ENCODE data around the gene CAMSAP1. TPM values are rescaled to one million over a fixed set of nuclear protein-coding genes. Genes with fewer than 3 reads are reported as not detected.
A peak's percentile ranks its signal among the peaks of the same experiment; 100 is the strongest.

Gene CAMSAP1
- polyA plus RNA-seq, 1 donor from 2014 or later, result 2.7 TPM

DNA sequence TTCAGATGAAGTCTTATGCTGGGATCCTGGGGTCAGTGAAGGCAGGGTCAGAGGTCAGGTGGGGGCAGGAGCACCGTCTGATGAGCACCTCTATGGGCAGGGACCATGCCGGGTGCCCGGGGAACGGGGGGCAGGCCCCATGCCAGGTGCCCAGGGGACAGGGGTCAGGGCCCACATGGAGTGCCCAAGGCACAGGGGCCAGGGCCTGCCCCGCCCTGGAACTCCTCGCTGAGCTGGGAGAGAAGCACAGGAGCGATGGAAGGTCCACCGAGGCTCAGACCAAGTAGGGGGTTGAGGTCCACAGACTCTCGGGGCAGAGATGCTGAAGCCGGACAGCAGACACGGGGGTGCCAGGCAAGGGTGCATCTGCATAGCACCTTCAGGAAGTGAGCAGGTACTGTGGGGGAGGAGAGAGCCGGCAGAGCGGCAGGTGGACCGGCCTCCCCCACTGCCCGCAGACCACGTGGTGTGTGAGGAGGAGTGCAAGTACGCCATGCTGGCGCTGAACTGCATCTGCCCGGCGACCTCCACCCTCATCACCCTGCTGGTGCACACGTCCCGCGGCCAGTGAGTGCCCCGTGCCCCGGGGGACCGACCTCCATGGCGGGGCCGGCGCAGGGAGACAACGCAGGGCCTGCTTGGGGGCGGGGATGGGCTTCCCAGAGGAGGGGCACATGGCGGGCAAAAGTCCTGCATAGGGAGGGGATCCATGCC is 137.7 kb downstream of the CAMSAP1 start:
- H3K27ac Mint-ChIP-seq, result peak overlapping the region in 1 of 3 donors; percentile 23
- H3K4me1 Mint-ChIP-seq, result no peaks in the 10 kb centered on the region
- no peaks in the 10 kb centered on the region for H3K36me3 Mint-ChIP-seq
- H3K9me3 Mint-ChIP-seq, result peaks cover 0 to 4% (median 0%) of the 10 kb centered on the region in 3 donors
- H3K27me3 Mint-ChIP-seq, result no peaks in the 10 kb centered on the region
- H3K4me3 Mint-ChIP-seq, result no peak overlapping the region

DNA sequence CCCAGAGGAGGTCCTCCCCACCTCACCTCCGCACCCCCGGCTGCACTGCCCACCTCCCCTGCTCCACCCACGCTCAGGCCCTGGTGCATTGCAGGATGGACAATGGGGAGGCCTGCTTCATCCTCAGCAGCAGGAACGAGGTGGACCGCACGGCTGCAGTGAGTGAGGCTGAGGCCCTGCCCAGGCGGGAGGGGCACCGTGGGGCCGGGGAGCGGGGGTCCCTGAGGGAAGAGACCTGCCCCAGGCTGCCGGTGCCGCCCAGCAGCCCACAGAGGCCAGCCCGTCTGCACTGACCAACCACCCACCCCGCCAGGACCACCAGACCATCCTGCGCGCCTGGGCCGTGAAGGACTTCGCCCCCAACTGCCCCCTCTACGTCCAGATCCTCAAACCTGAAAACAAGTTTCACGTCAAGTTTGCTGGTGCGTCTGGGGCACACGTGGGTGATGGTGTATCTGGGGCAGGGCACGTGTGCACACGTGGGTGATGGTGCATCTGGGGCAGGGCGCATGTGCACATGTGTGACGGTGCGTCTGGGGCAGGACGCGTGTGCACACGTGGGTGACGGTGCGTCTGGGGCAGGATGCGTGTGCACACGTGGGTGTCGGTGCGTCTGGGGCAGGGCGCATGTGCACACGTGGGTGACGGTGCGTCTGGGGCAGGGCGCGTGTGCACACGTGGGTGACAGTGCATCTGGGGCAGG is 138.7 kb downstream of the CAMSAP1 start:
- H3K36me3 Mint-ChIP-seq, result no peaks in the 10 kb centered on the region
- H3K4me3 Mint-ChIP-seq, result no peak overlapping the region
- H3K9me3 Mint-ChIP-seq, result peaks cover 0 to 4% (median 0%) of the 10 kb centered on the region in 3 donors
- no peaks in the 10 kb centered on the region for H3K4me1 Mint-ChIP-seq
- no peak overlapping the region for H3K27ac Mint-ChIP-seq
- no peaks in the 10 kb centered on the region for H3K27me3 Mint-ChIP-seq

DNA sequence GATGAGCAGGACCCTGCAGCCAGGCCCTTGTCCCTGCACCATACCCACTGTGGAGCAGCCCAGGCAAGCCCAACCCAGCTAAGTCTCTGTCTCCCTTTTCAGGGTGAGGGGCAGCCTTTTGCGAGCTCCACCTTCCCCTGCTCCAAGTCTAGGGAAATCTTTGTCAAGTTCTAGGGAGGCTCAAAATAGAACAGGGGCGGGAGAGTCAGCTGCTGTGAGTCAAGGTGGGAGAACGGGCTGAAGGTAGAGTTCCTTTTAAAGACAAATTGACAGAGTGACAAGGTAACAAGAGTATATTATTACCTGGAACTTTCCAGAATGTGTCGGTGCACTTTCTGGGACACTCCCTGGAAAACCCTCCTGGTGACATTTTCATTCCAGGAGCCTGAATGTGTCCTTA is 140.6 kb downstream of the CAMSAP1 start:
- H3K4me3 Mint-ChIP-seq, result no peak overlapping the region
- no peaks in the 10 kb centered on the region for H3K27me3 Mint-ChIP-seq
- no peak overlapping the region for H3K27ac Mint-ChIP-seq
- H3K36me3 Mint-ChIP-seq, result no peaks in the 10 kb centered on the region
- H3K9me3 Mint-ChIP-seq, result peaks cover 0 to 4% (median 0%) of the 10 kb centered on the region in 3 donors
- no peaks in the 10 kb centered on the region for H3K4me1 Mint-ChIP-seq

DNA sequence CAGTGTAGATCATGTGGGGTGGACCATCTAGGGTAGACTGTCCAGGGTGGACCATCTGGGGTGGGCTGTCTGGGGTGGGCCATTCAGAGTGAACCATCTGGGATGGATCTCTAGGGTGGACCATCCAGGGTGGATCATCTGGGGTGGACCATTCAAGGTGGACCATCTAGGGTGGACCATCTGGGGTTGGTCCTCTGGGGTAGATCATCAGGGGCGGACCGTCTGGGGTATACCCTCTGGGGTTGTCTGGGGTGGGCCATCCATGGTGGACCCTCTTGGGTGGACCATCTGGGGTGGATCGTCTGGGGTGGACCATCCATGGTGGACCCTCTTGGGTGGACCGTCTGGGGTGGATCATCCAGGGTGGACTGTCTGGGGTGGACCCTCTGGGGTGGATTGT is 141.1 kb downstream of the CAMSAP1 start:
- Mint-ChIP-seq H3K36me3 (no peaks in the 10 kb centered on the region), H3K27ac (no peak overlapping the region), H3K4me1 (no peaks in the 10 kb centered on the region), H3K27me3 (no peaks in the 10 kb centered on the region), H3K9me3 (peaks cover 0 to 4% (median 0%) of the 10 kb centered on the region in 3 donors), H3K4me3 (no peak overlapping the region)

DNA sequence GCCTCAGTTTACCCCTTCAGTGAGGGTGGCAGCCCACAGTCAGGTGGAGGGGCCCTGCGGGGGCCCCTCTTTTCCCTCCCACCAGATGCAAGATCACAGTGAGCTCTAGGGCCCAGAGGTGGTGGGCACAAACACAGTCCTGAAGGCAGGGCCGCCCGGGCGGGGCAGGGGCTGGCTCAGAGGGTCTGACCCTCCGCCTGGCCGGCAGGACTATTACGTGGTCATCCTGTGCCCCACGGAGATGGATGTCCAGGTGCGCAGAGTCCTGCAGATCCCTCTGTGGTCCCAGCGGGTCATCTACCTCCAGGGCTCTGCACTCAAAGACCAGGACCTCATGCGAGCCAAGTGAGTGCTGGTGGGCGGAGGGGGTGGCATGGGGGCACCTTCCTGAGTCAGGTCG is 141.9 kb downstream of the CAMSAP1 start:
- H3K4me1 Mint-ChIP-seq, result no peaks in the 10 kb centered on the region
- H3K36me3 Mint-ChIP-seq, result no peaks in the 10 kb centered on the region
- peaks cover 0 to 4% (median 0%) of the 10 kb centered on the region in 3 donors for H3K9me3 Mint-ChIP-seq
- H3K27ac Mint-ChIP-seq, result no peak overlapping the region
- H3K27me3 Mint-ChIP-seq, result no peaks in the 10 kb centered on the region
- H3K4me3 Mint-ChIP-seq, result no peak overlapping the region

DNA sequence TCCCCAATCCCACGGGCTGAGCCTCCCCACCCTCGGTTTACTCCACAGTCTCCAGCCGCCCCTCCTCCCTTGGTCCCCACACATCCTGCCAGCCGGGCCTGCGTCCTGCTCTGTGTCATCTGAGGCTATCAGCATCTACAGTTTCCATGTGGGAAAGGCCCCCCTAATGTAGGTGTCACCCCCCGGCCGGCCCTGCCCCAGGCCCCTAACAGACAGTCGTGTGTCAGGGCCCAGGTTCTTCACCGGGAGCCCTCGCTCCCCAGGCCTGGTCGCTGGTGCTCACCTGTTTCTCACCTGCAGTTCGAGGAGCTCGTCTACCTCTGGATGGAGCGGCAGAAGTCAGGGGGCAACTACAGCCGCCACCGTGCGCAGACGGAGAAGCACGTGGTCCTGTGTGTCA is 142.6 kb downstream of the CAMSAP1 start:
- no peaks in the 10 kb centered on the region for H3K36me3 Mint-ChIP-seq
- no peak overlapping the region for H3K27ac Mint-ChIP-seq
- no peaks in the 10 kb centered on the region for H3K27me3 Mint-ChIP-seq
- no peak overlapping the region for H3K4me3 Mint-ChIP-seq
- peaks cover 0 to 4% (median 0%) of the 10 kb centered on the region in 3 donors for H3K9me3 Mint-ChIP-seq
- H3K4me1 Mint-ChIP-seq, result no peaks in the 10 kb centered on the region

DNA sequence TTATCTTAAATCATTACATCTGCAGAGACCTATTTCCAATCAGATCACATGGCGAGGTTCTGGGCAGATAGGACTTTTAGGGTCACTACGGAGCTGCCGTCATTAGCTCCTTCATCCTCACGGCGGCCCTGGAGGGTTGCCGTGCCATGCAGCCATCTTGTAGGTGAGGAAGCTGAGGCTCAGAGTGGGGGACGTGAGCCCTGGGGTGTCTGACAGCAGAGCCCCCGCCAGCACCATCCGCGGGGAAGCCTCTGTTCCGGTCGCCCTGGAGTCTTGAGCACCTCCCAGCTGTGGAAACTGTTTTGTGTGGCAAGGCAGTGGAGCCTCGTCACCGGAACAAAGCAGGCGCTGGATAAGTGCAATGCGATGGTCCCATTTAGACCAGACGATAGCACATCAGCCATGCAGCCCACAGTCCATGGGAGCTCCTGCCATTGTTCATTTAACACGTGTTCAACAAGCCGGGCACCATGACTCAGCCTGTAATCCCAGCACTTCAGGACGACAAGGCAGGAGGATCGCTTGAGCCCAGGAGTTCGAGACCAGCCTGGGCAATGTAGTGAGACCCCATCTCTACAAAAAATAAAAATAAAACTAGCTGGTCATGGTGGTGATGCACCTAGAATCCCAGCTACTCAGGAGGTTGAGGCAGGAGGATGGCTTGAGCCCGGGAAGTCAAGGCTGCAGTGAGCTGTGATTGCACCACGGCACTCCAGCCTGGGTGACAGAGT is 143.5 kb downstream of the CAMSAP1 start:
- H3K27ac Mint-ChIP-seq, result no peak overlapping the region
- H3K27me3 Mint-ChIP-seq, result no peaks in the 10 kb centered on the region
- no peaks in the 10 kb centered on the region for H3K36me3 Mint-ChIP-seq
- H3K4me1 Mint-ChIP-seq, result no peaks in the 10 kb centered on the region
- H3K4me3 Mint-ChIP-seq, result no peak overlapping the region
- H3K9me3 Mint-ChIP-seq, result peaks cover 0 to 4% (median 0%) of the 10 kb centered on the region in 3 donors

DNA sequence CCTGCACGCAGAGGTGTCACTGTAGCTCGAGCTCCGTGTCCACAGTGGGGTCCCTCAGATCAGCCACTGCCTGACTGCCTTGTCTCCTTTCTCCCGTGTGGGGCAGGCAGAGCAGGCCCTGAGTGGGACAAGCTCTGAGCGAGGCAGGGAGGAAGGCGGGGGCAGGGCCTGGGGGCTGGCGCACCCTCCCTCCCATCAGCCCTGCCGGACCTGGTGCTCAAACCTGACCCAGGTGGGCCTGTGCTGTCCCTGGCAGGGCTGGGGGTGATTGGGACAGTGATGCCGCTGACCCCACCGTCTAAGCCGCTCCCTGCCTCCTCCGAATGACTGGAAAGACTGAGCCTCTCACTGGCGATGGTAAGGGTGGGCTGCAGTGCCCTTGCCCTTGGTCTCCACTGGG is 144.4 kb downstream of the CAMSAP1 start:
- no peaks in the 10 kb centered on the region for H3K27me3 Mint-ChIP-seq
- H3K4me3 Mint-ChIP-seq, result no peak overlapping the region
- no peak overlapping the region for H3K27ac Mint-ChIP-seq
- H3K36me3 Mint-ChIP-seq, result no peaks in the 10 kb centered on the region
- peaks cover 0 to 4% (median 0%) of the 10 kb centered on the region in 3 donors for H3K9me3 Mint-ChIP-seq
- H3K4me1 Mint-ChIP-seq, result no peaks in the 10 kb centered on the region

DNA sequence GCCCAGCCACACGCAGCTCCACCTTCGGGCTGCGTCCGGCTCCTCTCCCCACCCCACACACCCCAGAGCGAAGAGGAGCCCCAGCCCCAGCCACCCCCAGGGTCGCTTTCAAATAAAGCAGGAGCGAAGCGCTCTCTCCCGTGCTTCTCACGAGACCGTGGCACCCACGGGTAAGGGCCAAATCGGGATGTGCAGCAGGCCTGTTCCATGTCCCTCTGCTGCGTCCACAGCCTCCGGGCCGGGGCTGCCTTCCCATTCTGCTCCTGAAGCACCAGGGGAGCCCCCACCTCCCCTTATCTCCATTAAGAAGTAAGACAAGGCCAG is 145.5 kb downstream of the CAMSAP1 start:
- H3K4me3 Mint-ChIP-seq, result no peak overlapping the region
- no peaks in the 10 kb centered on the region for H3K36me3 Mint-ChIP-seq
- no peak overlapping the region for H3K27ac Mint-ChIP-seq
- H3K27me3 Mint-ChIP-seq, result no peaks in the 10 kb centered on the region
- H3K4me1 Mint-ChIP-seq, result no peaks in the 10 kb centered on the region
- peaks cover 0 to 4% (median 2%) of the 10 kb centered on the region in 3 donors for H3K9me3 Mint-ChIP-seq

DNA sequence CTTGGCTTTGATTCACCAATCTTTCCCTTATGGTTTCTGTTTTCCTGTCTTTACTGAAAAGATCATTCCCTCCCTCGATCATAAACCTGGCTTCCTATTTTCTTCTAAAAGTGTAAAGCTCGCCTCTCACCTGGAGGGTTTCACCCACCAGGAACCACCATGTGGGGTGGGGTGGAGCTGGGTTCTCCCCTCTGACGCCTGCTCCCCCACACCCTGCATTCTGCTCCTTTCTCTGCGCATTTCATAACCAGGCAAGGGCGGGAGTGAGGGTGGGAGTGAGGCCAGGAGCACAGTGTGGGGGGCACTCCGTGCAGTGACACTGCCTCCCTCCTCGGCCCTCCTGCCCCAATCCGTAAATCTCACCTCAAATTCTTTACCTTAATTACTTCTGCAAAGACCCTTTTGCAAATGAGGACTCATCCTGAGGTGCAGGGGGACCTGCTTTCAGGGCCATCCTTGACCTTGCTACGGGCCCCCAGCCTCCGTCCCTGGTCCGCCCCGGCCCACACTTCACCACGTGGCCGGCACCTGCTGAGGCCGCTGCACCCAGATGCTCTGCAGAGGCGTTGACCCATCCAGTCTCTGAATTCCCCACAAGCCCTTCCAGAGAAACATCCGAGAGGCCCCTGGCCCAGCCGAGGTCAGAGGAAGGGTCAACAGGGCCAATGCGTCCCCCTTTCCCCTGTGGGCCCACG is 146.0 kb downstream of the CAMSAP1 start:
- H3K4me1 Mint-ChIP-seq, result no peaks in the 10 kb centered on the region
- peaks cover 0 to 4% (median 2%) of the 10 kb centered on the region in 3 donors for H3K9me3 Mint-ChIP-seq
- H3K4me3 Mint-ChIP-seq, result no peak overlapping the region
- no peak overlapping the region for H3K27ac Mint-ChIP-seq
- H3K36me3 Mint-ChIP-seq, result no peaks in the 10 kb centered on the region
- H3K27me3 Mint-ChIP-seq, result no peaks in the 10 kb centered on the region

DNA sequence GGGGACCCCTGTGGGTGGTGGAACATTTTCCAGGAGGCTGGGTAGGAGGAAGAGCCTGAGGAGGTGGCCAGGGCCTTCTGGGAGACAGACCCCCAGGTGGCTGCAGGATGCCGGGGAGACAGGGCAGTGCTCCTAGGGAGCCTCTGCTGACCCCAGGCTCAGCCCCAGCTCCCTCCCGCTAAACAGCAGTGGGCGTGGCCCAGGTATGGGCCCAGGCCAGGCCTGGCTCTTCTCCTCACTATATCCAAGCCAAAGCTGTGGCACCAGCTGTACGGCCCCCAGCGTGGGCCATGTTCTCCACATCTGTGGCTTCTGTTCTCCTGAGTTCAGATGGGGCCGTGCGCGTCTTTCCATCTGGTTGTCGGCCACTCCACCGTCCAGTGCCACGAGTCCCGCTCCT is 146.9 kb downstream of the CAMSAP1 start:
- Mint-ChIP-seq H3K36me3 (no peaks in the 10 kb centered on the region), H3K27ac (no peak overlapping the region), H3K4me1 (no peaks in the 10 kb centered on the region), H3K4me3 (no peak overlapping the region), H3K27me3 (no peaks in the 10 kb centered on the region), H3K9me3 (peaks cover 0 to 2% (median 0%) of the 10 kb centered on the region in 3 donors)

DNA sequence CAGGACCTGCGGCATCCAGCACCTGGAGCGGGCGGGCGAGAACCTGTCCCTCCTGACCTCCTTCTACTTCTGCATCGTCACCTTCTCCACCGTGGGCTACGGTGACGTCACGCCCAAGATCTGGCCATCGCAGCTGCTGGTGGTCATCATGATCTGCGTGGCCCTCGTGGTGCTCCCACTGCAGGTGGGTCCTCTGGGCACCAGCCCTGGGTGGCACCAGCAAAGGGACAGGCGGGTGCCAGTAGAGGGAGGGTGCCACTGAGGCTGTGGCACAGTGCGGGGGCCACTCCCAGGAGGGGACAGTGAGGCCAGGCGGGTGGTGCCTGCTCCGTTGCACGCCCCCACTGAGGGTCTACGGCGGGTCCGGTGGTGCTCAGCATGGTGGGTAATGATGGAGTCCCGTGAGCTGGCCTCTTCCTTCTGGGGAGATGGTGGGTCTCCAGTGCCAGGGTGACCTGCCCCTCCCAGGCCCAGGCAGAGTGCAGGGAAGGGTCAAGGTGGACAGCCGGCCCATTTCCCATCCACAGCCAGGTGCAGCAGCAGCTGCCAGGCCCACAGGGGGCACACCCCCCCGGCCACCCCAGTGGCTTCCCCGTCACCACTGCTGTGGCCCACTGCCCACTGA is 147.6 kb downstream of the CAMSAP1 start:
- Mint-ChIP-seq H3K4me1 (no peaks in the 10 kb centered on the region), H3K9me3 (peaks cover 0 to 2% (median 0%) of the 10 kb centered on the region in 3 donors), H3K27ac (no peak overlapping the region), H3K27me3 (no peaks in the 10 kb centered on the region), H3K36me3 (no peaks in the 10 kb centered on the region), H3K4me3 (no peak overlapping the region)

DNA sequence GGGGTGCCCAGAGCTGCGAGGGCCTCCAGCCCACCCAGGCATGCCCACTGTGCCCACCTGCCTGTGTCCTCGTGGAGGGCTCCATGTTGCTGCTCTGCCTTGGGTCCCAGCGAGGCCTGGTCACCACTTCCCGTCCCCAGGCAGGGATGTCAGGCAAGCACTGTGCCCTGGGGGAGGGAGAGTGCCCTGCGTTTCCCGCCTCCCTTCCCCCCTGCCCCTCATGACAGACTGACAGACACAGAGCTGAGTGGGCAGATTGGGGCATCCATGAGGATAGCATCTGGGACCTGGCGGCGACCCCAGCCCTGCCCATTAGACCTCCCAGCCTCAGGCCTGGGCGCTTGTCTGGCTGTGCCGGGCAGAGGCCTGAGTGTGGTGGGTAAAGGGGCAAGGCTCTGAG is 148.5 kb downstream of the CAMSAP1 start:
- Mint-ChIP-seq H3K27me3 (no peaks in the 10 kb centered on the region), H3K4me1 (no peaks in the 10 kb centered on the region), H3K9me3 (peaks cover 0 to 2% (median 0%) of the 10 kb centered on the region in 3 donors), H3K4me3 (no peak overlapping the region), H3K36me3 (no peaks in the 10 kb centered on the region), H3K27ac (no peak overlapping the region)
